Coronary artery (tissue), 2 donors: ENCODE measurements around the gene HECTD1.
"Not testable (repeated sequence)": the region's sequence is repeated elsewhere in the genome, so short reads cannot be mapped to it uniquely, and the experiment has no call there.

Experiments used
- DNase-seq: peaks from one replicate; pipeline ENCODE4 v3.0.0-alpha.2; 2017; ENCODE audit warnings: low spot score
- H3K27ac ChIP-seq, 2 donors: fragments of 200-600 bp; sonication (generic); one replicate each; pipeline ENCODE4 v1.5.1; 2016 to 2019
- H3K4me3 ChIP-seq: fragments of 200-600 bp; sonication (generic); 2 replicates; pipeline ENCODE4 v1.5.1; 2016; ENCODE audit warnings: mild to moderate bottlenecking, moderate library complexity
- CTCF ChIP-seq: fragments of 200-600 bp; sonication (generic); IDR thresholded peaks from one replicate; pipeline ENCODE4 v1.5.1; 2019; ENCODE audit warnings: antibody characterized with exemption

The HECTD1 gene

GRCh38 chr14:31232081-31232480, 24.5 kb upstream of the HECTD1 start:
- TF ChIP-seq CTCF, result no peak
- no peak overlapping the region for H3K4me3 ChIP-seq
- no peak overlapping the region for H3K27ac ChIP-seq
- no peak for DNase-seq

GRCh38 chr14:31231272-31231671, 23.7 kb upstream of the HECTD1 start:
- DNase-seq, H3K27ac ChIP-seq, H3K4me3 ChIP-seq: not testable (repeated sequence)

GRCh38 chr14:31230573-31230958, 23.0 kb upstream of the HECTD1 start:
- Histone ChIP-seq H3K4me3 (no peak overlapping the region), H3K27ac (no peak overlapping the region)
- DNase-seq, result no peak
- no peak for TF ChIP-seq CTCF

- peak; percentile 79 for DNase-seq
- no peak for TF ChIP-seq CTCF
- H3K4me3 ChIP-seq, result peak overlapping the region; percentile 24
- peak overlapping the region in 1 of 2 donors; percentile 14 for H3K27ac ChIP-seq
These were observed 22.3 kb upstream of the HECTD1 start for GRCh38 chr14:31229638-31230572.

GRCh38 chr14:31229009-31229408, 21.4 kb upstream of the HECTD1 start:
- no peak for TF ChIP-seq CTCF
- no peak overlapping the region for H3K27ac ChIP-seq
- no peak for DNase-seq
- no peak overlapping the region for H3K4me3 ChIP-seq

GRCh38 chr14:31228533-31228932, 20.9 kb upstream of the HECTD1 start:
- no peak overlapping the region for H3K27ac ChIP-seq
- no peak for DNase-seq
- no peak for TF ChIP-seq CTCF
- no peak overlapping the region for H3K4me3 ChIP-seq

GRCh38 chr14:31224808-31225207, 17.2 kb upstream of the HECTD1 start:
- no peak overlapping the region for H3K27ac ChIP-seq
- TF ChIP-seq CTCF, result no peak
- no peak for DNase-seq
- H3K4me3 ChIP-seq, result no peak overlapping the region
